KBM-7 (cell line): ENCODE measurements around the gene CORO7.

Source experiments
- DNase-seq: peaks from one replicate; pipeline ENCODE4 v3.0.0-alpha.2; 2015
- in situ Hi-C: fragments of 300-500 bp; cut with MboI; formaldehyde crosslinking; loops from 2 replicates; pipeline ENCODE4 v1.14.3; 2020; ENCODE audit warnings: low sequenced_read_pairs, low pct_unique_long_range_greater_than_20kb, mixed read lengths

CORO7 gene

GRCh38 chr16:4332083-4332482 is 84.3 kb downstream of the CORO7 start:
- DNase-seq: no peak
- in situ Hi-C loops: no loop called here

GRCh38 chr16:4330277-4330874 is 86.0 kb downstream of the CORO7 start:
- DNase-seq: peak; percentile 62
- in situ Hi-C loops: no loop called here

GRCh38 chr16:4328782-4329775 is 87.3 kb downstream of the CORO7 start:
- in situ Hi-C loops: no loop called here
- no peak for DNase-seq

GRCh38 chr16:4328046-4328781 is 88.2 kb downstream of the CORO7 start:
- in situ Hi-C loops: no loop called here
- DNase-seq: peak; percentile 74

GRCh38 chr16:4327386-4328045 is 88.9 kb downstream of the CORO7 start:
- in situ Hi-C loops: no loop called here
- no peak for DNase-seq

- peak; percentile 56 for DNase-seq
- in situ Hi-C loops: no loop called here
Observed at GRCh38 chr16:4325253-4325758, 91.1 kb downstream of the CORO7 start.

GRCh38 chr16:4324492-4325252 is 91.7 kb downstream of the CORO7 start:
- no peak for DNase-seq
- in situ Hi-C loops: no loop called here

- no peak for DNase-seq
Observed at GRCh38 chr16:4323845-4324488, 92.4 kb downstream of the CORO7 start.

GRCh38 chr16:4323071-4323844 is 93.1 kb downstream of the CORO7 start:
- DNase-seq: no peak
- in situ Hi-C loops: no loop called here

More at GRCh38 chr16:4323845-4324488, 92.4 kb downstream of the CORO7 start:
- in situ Hi-C loops: no loop called here

- DNase-seq: no peak
- in situ Hi-C loops: no loop called here
Observed at GRCh38 chr16:4322121-4323052, 94.0 kb downstream of the CORO7 start.

- DNase-seq: no peak
- in situ Hi-C loops: no loop called here
Observed at GRCh38 chr16:4321286-4322120, 94.9 kb downstream of the CORO7 start.

GRCh38 chr16:4320571-4321137 is 95.7 kb downstream of the CORO7 start:
- in situ Hi-C loops: no loop called here
- DNase-seq: no peak

- in situ Hi-C loops: no loop called here
- no peak for DNase-seq
Observed at GRCh38 chr16:4319454-4320421, 96.7 kb downstream of the CORO7 start.

GRCh38 chr16:4318967-4319366 is 97.4 kb downstream of the CORO7 start:
- in situ Hi-C loops: no loop called here
- no peak for DNase-seq
